ENCODE data around the gene TMC1.

Gene TMC1

GRCh38 chr9:72661401-72662135 is 140.2 kb downstream of the TMC1 start:
- DNase-seq (ENCODE audit: low read depth): peak; percentile 72
- no peak overlapping the region for H3K4me3 ChIP-seq (ENCODE audit: low read length)
- no peak for TF ChIP-seq CTCF (IDR thresholded peaks at IDR 0.05; ENCODE audit: insufficient read depth, low read depth, low read length, missing control alignments)

DNA sequence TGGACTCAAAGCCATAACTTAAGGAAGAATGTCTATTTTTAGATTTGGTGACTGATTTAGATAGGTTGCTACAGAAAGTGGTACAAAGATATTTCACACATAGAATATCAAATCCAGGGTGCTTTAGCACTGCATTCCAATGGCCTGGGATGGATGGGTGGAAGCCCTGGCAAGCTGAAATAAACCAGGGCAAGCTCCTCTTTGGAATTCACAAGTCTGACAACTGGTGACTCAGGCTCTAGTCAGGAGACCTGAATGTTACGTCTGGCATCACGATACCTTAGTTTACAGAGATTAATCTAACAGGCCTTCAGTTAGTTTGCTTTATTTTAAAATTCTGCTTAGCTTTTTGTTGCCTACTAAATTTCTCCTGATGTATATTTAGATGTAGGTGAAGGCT is 144.0 kb downstream of the TMC1 start:
- no peak for TF ChIP-seq CTCF (IDR thresholded peaks at IDR 0.05; ENCODE audit: insufficient read depth, low read depth, low read length, missing control alignments)
- DNase-seq (ENCODE audit: low read depth): peak; percentile 87
- H3K4me3 ChIP-seq (ENCODE audit: low read length): no peak overlapping the region

DNA sequence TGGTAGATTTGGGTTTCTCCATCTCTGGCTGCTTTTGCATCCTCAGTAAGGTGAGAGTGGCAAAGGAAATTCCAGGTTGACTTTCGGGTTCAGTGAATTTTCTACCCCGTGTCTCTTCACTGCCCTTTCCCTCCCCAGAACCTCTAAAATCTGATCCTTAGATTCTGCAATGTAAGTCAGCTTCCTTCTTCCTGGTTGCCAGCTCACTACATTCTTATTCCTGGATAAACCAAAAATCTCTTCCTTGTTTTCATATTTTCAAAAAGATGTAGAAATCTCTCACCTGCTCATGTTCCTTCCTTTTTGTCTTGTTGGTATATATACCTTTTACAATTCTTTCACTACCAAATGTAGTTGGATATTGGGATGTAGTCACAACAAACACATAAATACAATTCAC is 145.8 kb downstream of the TMC1 start:
- TF ChIP-seq CTCF (IDR thresholded peaks at IDR 0.05; ENCODE audit: insufficient read depth, low read depth, low read length, missing control alignments): no peak
- no peak overlapping the region for H3K4me3 ChIP-seq (ENCODE audit: low read length)
- DNase-seq (ENCODE audit: low read depth): peak; percentile 38

- DNase-seq (ENCODE audit: low read depth): peak; percentile 63
- H3K4me3 ChIP-seq (ENCODE audit: low read length): no peak overlapping the region
- TF ChIP-seq CTCF (IDR thresholded peaks at IDR 0.05; ENCODE audit: insufficient read depth, low read depth, low read length, missing control alignments): no peak
Observed at GRCh38 chr9:72674961-72675360, 153.6 kb downstream of the TMC1 start.

- DNase-seq (ENCODE audit: low read depth): peak; percentile 89
- no peak overlapping the region for H3K4me3 ChIP-seq (ENCODE audit: low read length)
- TF ChIP-seq CTCF (IDR thresholded peaks at IDR 0.05; ENCODE audit: insufficient read depth, low read depth, low read length, missing control alignments): no peak
Observed at GRCh38 chr9:72675586-72675985, 154.2 kb downstream of the TMC1 start.

DNA sequence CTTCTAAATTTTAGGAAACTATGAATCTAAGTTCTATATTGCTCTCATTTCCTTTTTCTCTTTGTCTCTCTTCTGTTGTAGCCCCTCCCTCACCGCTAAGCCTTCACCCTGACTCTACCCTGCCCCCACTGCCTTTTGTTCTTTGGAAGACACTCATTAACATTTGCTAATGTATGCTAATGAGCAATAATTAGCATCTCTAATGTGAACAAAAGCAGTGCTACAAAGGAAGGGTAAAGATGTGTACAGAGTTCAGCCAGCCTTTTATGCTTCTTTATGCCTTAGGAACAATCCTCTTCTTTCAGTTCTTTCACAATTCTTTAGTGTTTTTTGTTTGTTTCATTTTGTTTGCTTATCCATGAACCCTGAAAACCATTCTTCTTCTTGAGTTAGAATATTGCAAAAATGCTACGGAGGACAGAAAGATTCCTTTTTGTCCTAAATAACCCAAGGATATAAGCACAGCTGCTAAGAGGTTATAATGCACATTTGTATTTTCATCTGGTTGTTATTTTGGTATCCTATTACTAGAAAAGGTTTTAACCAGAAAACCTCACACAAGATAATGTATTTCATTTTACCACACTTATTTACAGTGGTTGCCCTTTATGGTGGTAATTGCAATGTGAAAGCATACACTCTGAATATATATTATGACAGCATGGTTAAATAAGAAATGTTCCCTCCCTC is 159.3 kb downstream of the TMC1 start:
- no peak overlapping the region for H3K4me3 ChIP-seq (ENCODE audit: low read length)
- no peak for TF ChIP-seq CTCF (IDR thresholded peaks at IDR 0.05; ENCODE audit: insufficient read depth, low read depth, low read length, missing control alignments)
- DNase-seq (ENCODE audit: low read depth): no peak

- H3K4me3 ChIP-seq (ENCODE audit: low read length): no peak overlapping the region
- no peak for DNase-seq (ENCODE audit: low read depth)
- no peak for TF ChIP-seq CTCF (IDR thresholded peaks at IDR 0.05; ENCODE audit: insufficient read depth, low read depth, low read length, missing control alignments)
Observed at GRCh38 chr9:72681283-72681630, 159.8 kb downstream of the TMC1 start.

Data from epithelial cell of esophagus (primary cell).